Measurements from ENCODE around the gene SEMA3C.

- TF ChIP-seq, protein P1, sequence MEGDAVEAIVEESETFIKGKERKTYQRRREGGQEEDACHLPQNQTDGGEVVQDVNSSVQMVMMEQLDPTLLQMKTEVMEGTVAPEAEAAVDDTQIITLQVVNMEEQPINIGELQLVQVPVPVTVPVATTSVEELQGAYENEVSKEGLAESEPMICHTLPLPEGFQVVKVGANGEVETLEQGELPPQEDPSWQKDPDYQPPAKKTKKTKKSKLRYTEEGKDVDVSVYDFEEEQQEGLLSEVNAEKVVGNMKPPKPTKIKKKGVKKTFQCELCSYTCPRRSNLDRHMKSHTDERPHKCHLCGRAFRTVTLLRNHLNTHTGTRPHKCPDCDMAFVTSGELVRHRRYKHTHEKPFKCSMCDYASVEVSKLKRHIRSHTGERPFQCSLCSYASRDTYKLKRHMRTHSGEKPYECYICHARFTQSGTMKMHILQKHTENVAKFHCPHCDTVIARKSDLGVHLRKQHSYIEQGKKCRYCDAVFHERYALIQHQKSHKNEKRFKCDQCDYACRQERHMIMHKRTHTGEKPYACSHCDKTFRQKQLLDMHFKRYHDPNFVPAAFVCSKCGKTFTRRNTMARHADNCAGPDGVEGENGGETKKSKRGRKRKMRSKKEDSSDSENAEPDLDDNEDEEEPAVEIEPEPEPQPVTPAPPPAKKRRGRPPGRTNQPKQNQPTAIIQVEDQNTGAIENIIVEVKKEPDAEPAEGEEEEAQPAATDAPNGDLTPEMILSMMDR (IDR thresholded peaks at IDR 0.05; ENCODE audit: borderline replicate concordance, extremely low read depth, low read length, poor library complexity, severe bottlenecking), result no peak
- no peak for TF ChIP-seq EZH2 (IDR thresholded peaks at IDR 0.05; ENCODE audit: borderline replicate concordance, low read depth, low read length, severe bottlenecking)
Measured at GRCh38 chr7:80907612-80908011, 11.2 kb downstream of the SEMA3C start.
